GM13977 (cell line): Measurements from ENCODE around the gene CRYGB.
A peak's percentile ranks its signal among the peaks of the same experiment; 100 is the strongest.

ENCODE experiments used
- DNase-seq: peaks from one replicate; pipeline ENCODE4 v3.0.0; 2012; ENCODE audit warnings: low spot score
- CTCF ChIP-seq: IDR thresholded peaks from 2 replicates; pipeline ENCODE4 v1.5.1; 2012; ENCODE audit warnings: mild to moderate bottlenecking, control low read depth; ENCODE audit not compliant: insufficient read depth; ENCODE audit errors: extremely low read depth, missing control alignments
- in situ Hi-C: fragments of 300-500 bp; cut with MboI; formaldehyde crosslinking; loops from one replicate; pipeline ENCODE4 v1.12.0; 2022; ENCODE audit warnings: low sequenced_read_pairs, low pct_unique_long_range_greater_than_20kb, mixed read lengths, inconsistent platforms; ENCODE audit not compliant: unreplicated experiment

The CRYGB gene

GRCh38 chr2:208175840-208176153 is 29.8 kb upstream of the CRYGB start:
- DNase-seq, result no peak
- TF ChIP-seq CTCF, result no peak
- in situ Hi-C loops, result no loop called here

- in situ Hi-C loops, result no loop called here
- DNase-seq, result peak; percentile 79
- peak; percentile 81 for TF ChIP-seq CTCF
Measured at GRCh38 chr2:208175069-208175839, 29.3 kb upstream of the CRYGB start.

GRCh38 chr2:208174144-208174543 is 28.2 kb upstream of the CRYGB start:
- no peak for TF ChIP-seq CTCF
- DNase-seq, result no peak

GRCh38 chr2:208172125-208172524 is 26.2 kb upstream of the CRYGB start:
- no peak for TF ChIP-seq CTCF
- DNase-seq, result no peak
- in situ Hi-C loops, result no loop called here

More at GRCh38 chr2:208174144-208174543, 28.2 kb upstream of the CRYGB start:
- in situ Hi-C loops, result no loop called here

GRCh38 chr2:208164951-208165755 is 19.2 kb upstream of the CRYGB start:
- no peak for TF ChIP-seq CTCF
- in situ Hi-C loops, result no loop called here
- DNase-seq, result no peak

GRCh38 chr2:208163489-208163888 is 17.5 kb upstream of the CRYGB start, which contains the start of gene CRYGA:
CRYGA (minus strand) TSS chr2:208163589; CDS start chr2:208163556, 33 bp downstream.
- no peak for TF ChIP-seq CTCF
- in situ Hi-C loops, result no loop called here
- DNase-seq, result no peak
